SK-N-SH treated with all-trans-retinoic acid at 6 μM for 48 hours (cell line): Measurements from ENCODE around the gene FLT1.

Experiments used
- ARNTL ChIP-seq: fragments of 450-650 bp; formaldehyde crosslinking; IDR thresholded peaks from 2 replicates; pipeline ENCODE4 v1.5.0; 2020; ENCODE audit warnings: low read depth, mild to moderate bottlenecking, moderate library complexity, borderline replicate concordance
- BACH2 ChIP-seq: fragments of 250-450 bp; sonication (Bioruptor Pico); IDR thresholded peaks from 2 replicates; pipeline ENCODE4 v1.9.0; 2021; ENCODE audit warnings: mild to moderate bottlenecking, borderline replicate concordance
- PATZ1 ChIP-seq: fragments of 250-450 bp; sonication (Bioruptor Pico); IDR thresholded peaks from 2 replicates; pipeline ENCODE4 v1.8.0; 2020; ENCODE audit warnings: mild to moderate bottlenecking, moderate library complexity, borderline replicate concordance
- ZNF565 ChIP-seq: fragments of 450-650 bp; formaldehyde crosslinking; conservative IDR thresholded peaks from 2 replicates; pipeline ENCODE4 v1.5.0; 2020; ENCODE audit warnings: low read depth, mild to moderate bottlenecking, moderate library complexity

GRCh38 chr13:28408863-28409262 lies 86.1 kb downstream of the FLT1 start:
- no peak for TF ChIP-seq PATZ1
- no peak for TF ChIP-seq BACH2 (CRISPR knock-in tag)
- no peak for TF ChIP-seq ARNTL
- TF ChIP-seq ZNF565 (CRISPR knock-in tag) = no peak
